ENCODE measurements around the gene PLCD1.
"Not testable (repeated sequence)": the region's sequence is repeated elsewhere in the genome, so short reads cannot be mapped to it uniquely, and the experiment has no call there.

Gene PLCD1

GRCh38 chr3:37972056-37972455 lies 57.4 kb downstream of the PLCD1 start:
- not testable (repeated sequence) for H3K27ac ChIP-seq (ENCODE audit: low read depth, low read length, severe bottlenecking); H3K4me3 ChIP-seq (ENCODE audit: extremely low read depth, insufficient read depth, low read length, poor library complexity, severe bottlenecking); H3K4me1 ChIP-seq (ENCODE audit: control insufficient read depth, insufficient read depth, low read length, poor library complexity, severe bottlenecking); H3K9me3 ChIP-seq (ENCODE audit: control insufficient read depth, low read length)
- H3K36me3 ChIP-seq (ENCODE audit: control insufficient read depth, insufficient read depth, low read length) = peaks cover 71% of the 10 kb centered on the region
- WGBS, 2 experiments (ENCODE audit: insufficient coverage in 2 of 2) = 89 to 92% methylated on average over 8 of the region's 8 CpGs

- Histone ChIP-seq H3K4me1 (ENCODE audit: control insufficient read depth, insufficient read depth, low read length, poor library complexity, severe bottlenecking) (no peaks in the 10 kb centered on the region), H3K36me3 (ENCODE audit: control insufficient read depth, insufficient read depth, low read length) (peaks cover 65% of the 10 kb centered on the region), H3K4me3 (ENCODE audit: extremely low read depth, insufficient read depth, low read length, poor library complexity, severe bottlenecking) (no peak overlapping the region), H3K9me3 (ENCODE audit: control insufficient read depth, low read length) (no peaks in the 10 kb centered on the region), H3K27ac (ENCODE audit: low read depth, low read length, severe bottlenecking) (no peak overlapping the region)
These were observed 58.0 kb downstream of the PLCD1 start for GRCh38 chr3:37971467-37971866.

GRCh38 chr3:37970802-37971201 lies 58.6 kb downstream of the PLCD1 start:
- no peaks in the 10 kb centered on the region for H3K9me3 ChIP-seq (ENCODE audit: control insufficient read depth, low read length)
- no peaks in the 10 kb centered on the region for H3K4me1 ChIP-seq (ENCODE audit: control insufficient read depth, insufficient read depth, low read length, poor library complexity, severe bottlenecking)
- H3K36me3 ChIP-seq (ENCODE audit: control insufficient read depth, insufficient read depth, low read length) = peaks cover 58% of the 10 kb centered on the region
- 94% methylated on average over 5 of the region's 5 CpGs for WGBS, 2 experiments (ENCODE audit: insufficient coverage in 2 of 2)
- no peak overlapping the region for H3K4me3 ChIP-seq (ENCODE audit: extremely low read depth, insufficient read depth, low read length, poor library complexity, severe bottlenecking)
- H3K27ac ChIP-seq (ENCODE audit: low read depth, low read length, severe bottlenecking) = no peak overlapping the region

- Histone ChIP-seq H3K9me3 (ENCODE audit: control insufficient read depth, low read length) (no peaks in the 10 kb centered on the region), H3K4me3 (ENCODE audit: extremely low read depth, insufficient read depth, low read length, poor library complexity, severe bottlenecking) (no peak overlapping the region), H3K4me1 (ENCODE audit: control insufficient read depth, insufficient read depth, low read length, poor library complexity, severe bottlenecking) (no peaks in the 10 kb centered on the region), H3K36me3 (ENCODE audit: control insufficient read depth, insufficient read depth, low read length) (peaks cover 59% of the 10 kb centered on the region), H3K27ac (ENCODE audit: low read depth, low read length, severe bottlenecking) (no peak overlapping the region)
- WGBS, 2 experiments (ENCODE audit: insufficient coverage in 2 of 2) = 88 to 95% methylated on average over 7 of the region's 7 CpGs
These were observed 59.8 kb downstream of the PLCD1 start for GRCh38 chr3:37969596-37970100.

GRCh38 chr3:37968813-37969595 lies 60.4 kb downstream of the PLCD1 start:
- Histone ChIP-seq H3K27ac (ENCODE audit: low read depth, low read length, severe bottlenecking) (no peak overlapping the region), H3K36me3 (ENCODE audit: control insufficient read depth, insufficient read depth, low read length) (peaks cover 57% of the 10 kb centered on the region), H3K4me3 (ENCODE audit: extremely low read depth, insufficient read depth, low read length, poor library complexity, severe bottlenecking) (no peak overlapping the region), H3K4me1 (ENCODE audit: control insufficient read depth, insufficient read depth, low read length, poor library complexity, severe bottlenecking) (no peaks in the 10 kb centered on the region), H3K9me3 (ENCODE audit: control insufficient read depth, low read length) (no peaks in the 10 kb centered on the region)
- WGBS, 2 experiments (ENCODE audit: insufficient coverage in 2 of 2) = 95 to 98% methylated on average over 13 to 14 of the region's 15 CpGs

GRCh38 chr3:37968199-37968598 lies 61.2 kb downstream of the PLCD1 start:
- Histone ChIP-seq H3K36me3 (ENCODE audit: control insufficient read depth, insufficient read depth, low read length) (peaks cover 57% of the 10 kb centered on the region), H3K4me3 (ENCODE audit: extremely low read depth, insufficient read depth, low read length, poor library complexity, severe bottlenecking) (no peak overlapping the region), H3K9me3 (ENCODE audit: control insufficient read depth, low read length) (no peaks in the 10 kb centered on the region), H3K27ac (ENCODE audit: low read depth, low read length, severe bottlenecking) (no peak overlapping the region), H3K4me1 (ENCODE audit: control insufficient read depth, insufficient read depth, low read length, poor library complexity, severe bottlenecking) (no peaks in the 10 kb centered on the region)
- WGBS, 2 experiments (ENCODE audit: insufficient coverage in 2 of 2) = 97 to 100% methylated on average over 5 to 6 of the region's 9 CpGs

GRCh38 chr3:37967260-37967881 lies 62.1 kb downstream of the PLCD1 start:
- Histone ChIP-seq H3K4me1 (ENCODE audit: control insufficient read depth, insufficient read depth, low read length, poor library complexity, severe bottlenecking) (peaks cover 5% of the 10 kb centered on the region), H3K9me3 (ENCODE audit: control insufficient read depth, low read length) (no peaks in the 10 kb centered on the region), H3K36me3 (ENCODE audit: control insufficient read depth, insufficient read depth, low read length) (peaks cover 51% of the 10 kb centered on the region), H3K27ac (ENCODE audit: low read depth, low read length, severe bottlenecking) (no peak overlapping the region), H3K4me3 (ENCODE audit: extremely low read depth, insufficient read depth, low read length, poor library complexity, severe bottlenecking) (no peak overlapping the region)
- WGBS, 2 experiments (ENCODE audit: insufficient coverage in 2 of 2) = 34 to 46% methylated on average over 3 to 4 of the region's 7 CpGs

GRCh38 chr3:37964716-37965115 lies 64.7 kb downstream of the PLCD1 start:
- Histone ChIP-seq H3K27ac (ENCODE audit: low read depth, low read length, severe bottlenecking) (no peak overlapping the region), H3K36me3 (ENCODE audit: control insufficient read depth, insufficient read depth, low read length) (peaks cover 30% of the 10 kb centered on the region), H3K4me3 (ENCODE audit: extremely low read depth, insufficient read depth, low read length, poor library complexity, severe bottlenecking) (no peak overlapping the region), H3K4me1 (ENCODE audit: control insufficient read depth, insufficient read depth, low read length, poor library complexity, severe bottlenecking) (peaks cover 14% of the 10 kb centered on the region), H3K9me3 (ENCODE audit: control insufficient read depth, low read length) (no peaks in the 10 kb centered on the region)
- WGBS, 2 experiments (ENCODE audit: insufficient coverage in 2 of 2) = 91% methylated on average over 1 of the region's 1 CpG; no CpG with 5 or more reads in 1 of the 2 experiments

GRCh38 chr3:37964146-37964545 lies 65.3 kb downstream of the PLCD1 start:
- no peak overlapping the region for H3K27ac ChIP-seq (ENCODE audit: low read depth, low read length, severe bottlenecking)
- no CpG with 5 or more reads among the region's 3 CpGs for WGBS, 2 experiments (ENCODE audit: insufficient coverage in 2 of 2)
- peaks cover 26% of the 10 kb centered on the region for H3K36me3 ChIP-seq (ENCODE audit: control insufficient read depth, insufficient read depth, low read length)
- H3K4me3 ChIP-seq (ENCODE audit: extremely low read depth, insufficient read depth, low read length, poor library complexity, severe bottlenecking) = no peak overlapping the region
- H3K9me3 ChIP-seq (ENCODE audit: control insufficient read depth, low read length) = no peaks in the 10 kb centered on the region
- H3K4me1 ChIP-seq (ENCODE audit: control insufficient read depth, insufficient read depth, low read length, poor library complexity, severe bottlenecking) = peaks cover 14% of the 10 kb centered on the region

- H3K4me3 ChIP-seq (ENCODE audit: extremely low read depth, insufficient read depth, low read length, poor library complexity, severe bottlenecking) = no peak overlapping the region
- 86 to 97% methylated on average over 2 to 3 of the region's 3 CpGs for WGBS, 2 experiments (ENCODE audit: insufficient coverage in 2 of 2)
- peaks cover 26% of the 10 kb centered on the region for H3K36me3 ChIP-seq (ENCODE audit: control insufficient read depth, insufficient read depth, low read length)
- H3K4me1 ChIP-seq (ENCODE audit: control insufficient read depth, insufficient read depth, low read length, poor library complexity, severe bottlenecking) = peaks cover 14% of the 10 kb centered on the region
- no peaks in the 10 kb centered on the region for H3K9me3 ChIP-seq (ENCODE audit: control insufficient read depth, low read length)
- no peak overlapping the region for H3K27ac ChIP-seq (ENCODE audit: low read depth, low read length, severe bottlenecking)
These were observed 65.8 kb downstream of the PLCD1 start for GRCh38 chr3:37963635-37964034.

- Histone ChIP-seq H3K4me1 (ENCODE audit: control insufficient read depth, insufficient read depth, low read length, poor library complexity, severe bottlenecking) (peaks cover 14% of the 10 kb centered on the region), H3K27ac (ENCODE audit: low read depth, low read length, severe bottlenecking) (no peak overlapping the region), H3K9me3 (ENCODE audit: control insufficient read depth, low read length) (no peaks in the 10 kb centered on the region), H3K4me3 (ENCODE audit: extremely low read depth, insufficient read depth, low read length, poor library complexity, severe bottlenecking) (no peak overlapping the region), H3K36me3 (ENCODE audit: control insufficient read depth, insufficient read depth, low read length) (peaks cover 24% of the 10 kb centered on the region)
- 88 to 100% methylated on average over 1 of the region's 5 CpGs for WGBS, 2 experiments (ENCODE audit: insufficient coverage in 2 of 2)
These were observed 66.4 kb downstream of the PLCD1 start for GRCh38 chr3:37963016-37963415.

Measured in mesodermal cell (in vitro differentiated cells).